Heart left ventricle (tissue), 16 donors: ENCODE measurements around the gene RABEP1. TPM values are rescaled to one million over a fixed set of nuclear protein-coding genes. Genes with fewer than 3 reads are reported as not detected.

Experiments used
- ATAC-seq, 4 donors: fragments of 200-7000 bp; cut with Tn5 transposase; one replicate each; pipeline ENCODE4 v1.9.1; 2020 to 2022; ENCODE audit warnings: moderate library complexity in 4 of 4, mild to moderate bottlenecking in 3 of 4, moderate number of reproducible peaks in 1 of 4
- DNase-seq, 5 donors: peaks; one replicate each; pipeline ENCODE4 v3.0.0-alpha.2; 2020
- H3K27ac ChIP-seq, 12 donors: fragments of 200-600 bp; sonication (generic) in 4 of 12; one replicate each; pipeline versions ENCODE4 v1.5.0 to v1.8.0; 2016 to 2022; ENCODE audit warnings: mild to moderate bottlenecking in 2 of 12
- H3K27me3 ChIP-seq, 9 donors: fragments of 200-600 bp; sonication (generic) in 2 of 9; one replicate each; pipeline versions ENCODE4 v1.5.1 to v1.8.0; 2016 to 2022; ENCODE audit warnings: mild to moderate bottlenecking in 3 of 9
- H3K36me3 ChIP-seq, 9 donors: fragments of 200-600 bp; sonication (generic) in 2 of 9; one replicate each; pipeline versions ENCODE4 v1.5.0 to v1.8.0; 2018 to 2022; ENCODE audit warnings: mild to moderate bottlenecking in 2 of 9
- H3K4me1 ChIP-seq, 12 donors: fragments of 200-600 bp; sonication (generic) in 4 of 12; one replicate each; pipeline versions ENCODE4 v1.5.0 to v1.8.0; 2016 to 2022; ENCODE audit warnings: mild to moderate bottlenecking in 3 of 12
- H3K4me3 ChIP-seq, 12 donors: fragments of 200-600 bp; sonication (generic) in 4 of 12; one replicate each; pipeline versions ENCODE4 v1.5.0 to v1.8.0; 2017 to 2022; ENCODE audit warnings: mild to moderate bottlenecking in 9 of 12, moderate library complexity in 4 of 12
- H3K9me3 ChIP-seq, 12 donors: fragments of 200-600 bp; sonication (generic) in 4 of 12; one replicate each; pipeline versions ENCODE4 v1.5.0 to v1.8.0; 2016 to 2022; ENCODE audit warnings: mild to moderate bottlenecking in 1 of 12
- POLR2A ChIP-seq, 2 donors: fragments of 450-650 bp; IDR thresholded peaks; one replicate each; pipeline ENCODE4 v1.6.1; 2017; ENCODE audit warnings: antibody characterized with exemption in 2 of 2, mild to moderate bottlenecking in 2 of 2, moderate library complexity in 2 of 2
- WGBS, 4 donors: extraction: QIAGEN DNeasy Blood & Tissue Kit in 2 of 4; methylation state at CpG; one replicate each; pipeline versions ENCODE4 v1.1.5 to v1.1.7; 2013 to 2018; 5-methylcytosine and 5-hydroxymethylcytosine counted together
- intact Hi-C, 10 donors: fragments of 100-400 bp; cut with DNase I; formaldehyde crosslinking; loops; one replicate each; pipeline versions ENCODE4 v1.11.1 to v1.14.2; 2022
- polyA plus RNA-seq, 2 donors: library from polyadenylated mRNA; stranded (reverse); fragments of 200-250 nt; gene quantifications; one replicate each; pipeline ENCODE4 v1.2.3, GENCODE V29; 2013
- total RNA-seq, 9 donors: library from RNA; depleted of rRNA in 2 of 9; stranded (reverse); fragments of >200 nt in 2 of 9; fragmentation: NEBNext Ultra II Directional in 3 of 9; extraction: Animal tissue kit (Norgen Biotek cat#: 25700) in 3 of 9; gene quantifications; one replicate each; pipeline versions ENCODE4 v1.1.0 to v1.2.4, GENCODE V29; 2016 to 2023
- TF ChIP-seq, protein P1 (sequence below), 12 donors: fragments of 200-600 bp; sonication (generic) in 4 of 12; IDR thresholded peaks; one replicate each; pipeline versions ENCODE4 v1.5.0 to v1.8.0; 2018 to 2022; ENCODE audit warnings: antibody characterized with exemption in 12 of 12, mild to moderate bottlenecking in 5 of 12
- donor health status: ischemic (EF 13 %, LVEDD 7.1; RV severe dilation, severe dysfunction).
- donor health status: healthy with polysubstance abuse.
- donor health status: DM: no; HTN: yes; CAD: no.
- donor health status: DM: no; HTN: no; CAD: no.
- donor health status: ischemic (EF 25% LVEDD 6.9; RV normal size, moderate dysfunction).
- donor health status: ischemic (EF 25% LVEDD 5.7; RV mildly dilated, moderate dysfunction).
- donor health status: healthy.
- donor health status: DM: yes; HTN: yes; CAD: no.
- donor health status: ischemic (EF 35%, LVEDD 5.7; RV mildly dilated, moderate dysfunction).
- donor health status: nonischemic (EF 11% LVEDD 7.7; RV severe dilation, severe dysfunction).
- donor health status: DM: yes; HTN: yes; CAD: no.
- donor health status: PGD.
- donor health status: ischemic (EF 29% LVEDD 5.4; RV normal size, mild dysfunction).
- donor health status: nonischemic (EF 23%, LVEDD 6.1; RV moderate dilation, normal function).

Gene RABEP1
- total and polyA plus RNA-seq, 11 donors: 23.5 to 70.4 (median 52.0) TPM

DNA sequence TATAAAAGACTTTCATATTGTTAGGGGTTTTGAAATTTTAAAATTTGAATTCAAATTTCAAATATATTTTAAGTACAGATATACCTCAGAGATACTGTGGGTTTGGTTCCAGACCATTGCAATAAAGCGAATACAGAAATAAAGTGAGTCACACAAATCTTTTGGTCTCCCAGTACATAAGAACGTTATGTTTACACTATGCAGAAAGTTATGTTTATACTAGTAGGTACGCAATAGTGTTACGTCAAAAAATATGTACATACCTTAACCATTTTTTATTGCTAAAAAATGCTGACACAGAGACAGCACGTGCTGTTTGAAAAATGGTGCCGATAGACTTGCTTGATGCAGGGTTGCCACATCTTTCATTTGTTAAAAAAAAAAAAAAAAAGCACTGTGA is 117.7 kb downstream of the RABEP1 start:
- no peak for ATAC-seq
- WGBS, 4 donors: 87 to 97% (median 89%) methylated on average over 6 of the region's 6 CpGs
- no peak for DNase-seq
- intact Hi-C loops: no loop called here
- Histone ChIP-seq H3K27ac (no peak overlapping the region), H3K27me3 (no peaks in the 10 kb centered on the region), H3K4me3 (no peak overlapping the region), H3K4me1 (no peaks in the 10 kb centered on the region), H3K9me3 (no peaks in the 10 kb centered on the region), H3K36me3 (peaks cover 0 to 100% (median 99%) of the 10 kb centered on the region in 9 donors)
- TF ChIP-seq, protein P1, sequence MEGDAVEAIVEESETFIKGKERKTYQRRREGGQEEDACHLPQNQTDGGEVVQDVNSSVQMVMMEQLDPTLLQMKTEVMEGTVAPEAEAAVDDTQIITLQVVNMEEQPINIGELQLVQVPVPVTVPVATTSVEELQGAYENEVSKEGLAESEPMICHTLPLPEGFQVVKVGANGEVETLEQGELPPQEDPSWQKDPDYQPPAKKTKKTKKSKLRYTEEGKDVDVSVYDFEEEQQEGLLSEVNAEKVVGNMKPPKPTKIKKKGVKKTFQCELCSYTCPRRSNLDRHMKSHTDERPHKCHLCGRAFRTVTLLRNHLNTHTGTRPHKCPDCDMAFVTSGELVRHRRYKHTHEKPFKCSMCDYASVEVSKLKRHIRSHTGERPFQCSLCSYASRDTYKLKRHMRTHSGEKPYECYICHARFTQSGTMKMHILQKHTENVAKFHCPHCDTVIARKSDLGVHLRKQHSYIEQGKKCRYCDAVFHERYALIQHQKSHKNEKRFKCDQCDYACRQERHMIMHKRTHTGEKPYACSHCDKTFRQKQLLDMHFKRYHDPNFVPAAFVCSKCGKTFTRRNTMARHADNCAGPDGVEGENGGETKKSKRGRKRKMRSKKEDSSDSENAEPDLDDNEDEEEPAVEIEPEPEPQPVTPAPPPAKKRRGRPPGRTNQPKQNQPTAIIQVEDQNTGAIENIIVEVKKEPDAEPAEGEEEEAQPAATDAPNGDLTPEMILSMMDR (IDR thresholded peaks at IDR 0.05): no peak
- no peak for TF ChIP-seq POLR2A (IDR thresholded peaks at IDR 0.05)

- intact Hi-C loops: no loop called here
- 84 to 91% (median 88%) methylated on average over 4 of the region's 4 CpGs for WGBS, 4 donors
- Histone ChIP-seq H3K36me3 (peaks cover 0 to 100% (median 97%) of the 10 kb centered on the region in 9 donors), H3K4me1 (no peaks in the 10 kb centered on the region), H3K4me3 (no peak overlapping the region), H3K9me3 (no peaks in the 10 kb centered on the region), H3K27me3 (no peaks in the 10 kb centered on the region), H3K27ac (no peak overlapping the region)
- no peak for DNase-seq
- no peak for ATAC-seq
- no peak for TF ChIP-seq POLR2A (IDR thresholded peaks at IDR 0.05)
- TF ChIP-seq, protein P1 (IDR thresholded peaks at IDR 0.05): no peak
These were observed 123.3 kb downstream of the RABEP1 start for GRCh38 chr17:5405400-5405799.

DNA sequence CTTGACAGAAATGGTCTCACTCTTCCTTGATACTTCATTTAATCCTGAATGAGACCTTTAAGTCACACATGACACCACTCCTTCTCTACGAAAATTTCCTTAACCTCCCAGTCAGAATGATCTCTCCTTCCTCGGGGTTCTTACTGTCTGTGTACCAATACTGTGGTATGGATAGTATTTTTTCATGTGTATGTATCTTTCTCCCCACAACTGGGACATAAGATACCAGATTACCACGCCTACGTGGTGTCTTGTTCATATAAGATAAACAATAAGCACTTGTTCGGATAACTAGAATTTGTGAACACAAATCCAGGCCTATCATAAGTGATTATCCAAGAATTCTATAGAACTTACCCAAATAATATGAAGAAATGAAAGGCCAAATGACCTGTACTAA is 126.1 kb downstream of the RABEP1 start:
- intact Hi-C loops: no loop called here
- DNase-seq (no peak), ATAC-seq (no peak)
- WGBS, 4 donors: 82 to 95% (median 84%) methylated on average over 5 of the region's 5 CpGs
- Histone ChIP-seq H3K4me1 (no peaks in the 10 kb centered on the region), H3K9me3 (no peaks in the 10 kb centered on the region), H3K36me3 (peaks cover 0 to 100% (median 97%) of the 10 kb centered on the region in 9 donors), H3K27me3 (no peaks in the 10 kb centered on the region), H3K27ac (no peak overlapping the region), H3K4me3 (no peak overlapping the region)
- no peak for TF ChIP-seq POLR2A (IDR thresholded peaks at IDR 0.05)
- TF ChIP-seq, protein P1 (IDR thresholded peaks at IDR 0.05): no peak

- peaks cover 0 to 12% (median 0%) of the 10 kb centered on the region in 12 donors for H3K4me1 ChIP-seq
- no peak for TF ChIP-seq POLR2A (IDR thresholded peaks at IDR 0.05)
- TF ChIP-seq, protein P1 (IDR thresholded peaks at IDR 0.05): no peak
- no peaks in the 10 kb centered on the region for H3K27me3 ChIP-seq
- 94 to 97% (median 95%) methylated on average over 7 of the region's 7 CpGs for WGBS, 4 donors
- ATAC-seq (no peak), DNase-seq (no peak)
- no peak overlapping the region for H3K4me3 ChIP-seq
- intact Hi-C loops: no loop called here
- H3K9me3 ChIP-seq: no peaks in the 10 kb centered on the region
- peaks cover 0 to 100% (median 95%) of the 10 kb centered on the region in 9 donors for H3K36me3 ChIP-seq
- H3K27ac ChIP-seq: no peak overlapping the region
These were observed 128.6 kb downstream of the RABEP1 start for GRCh38 chr17:5410594-5411272.
